OCI-LY3 (cell line): ENCODE data around the gene SLC35F2.

Source experiments
- H2AFZ ChIP-seq: fragments of 200-600, 300-600 bp; shearing (Covaris generic); 2 replicates; pipeline ENCODE4 v1.6.0; 2014; ENCODE audit warnings: antibody characterized with exemption, low read depth, low read length
- H3K27ac ChIP-seq: fragments of 200-600, 300-600 bp; sonication (generic); 2 replicates; pipeline ENCODE4 v1.5.1; 2014; ENCODE audit warnings: mild to moderate bottlenecking, low read length, moderate library complexity, mixed read lengths
- H3K27me3 ChIP-seq: fragments of 200-600, 300-600 bp; sonication (generic); 2 replicates; pipeline ENCODE4 v1.6.1; 2014; ENCODE audit warnings: low read depth, low read length, mixed read lengths
- H3K36me3 ChIP-seq: fragments of 200-600, 300-600 bp; sonication (generic); replicated peaks from 2 replicates; pipeline ENCODE3; 2014; ENCODE audit warnings: low read depth, low read length, mixed read lengths
- H3K4me1 ChIP-seq: fragments of 300-600, 200-600 bp; sonication (generic); 2 replicates; pipeline ENCODE4 v1.6.1; 2014; ENCODE audit warnings: low read length, mixed read lengths
- H3K4me2 ChIP-seq: fragments of 200-600, 300-600 bp; sonication (generic); 2 replicates; pipeline ENCODE4 v1.6.1; 2014; ENCODE audit warnings: low read length, mixed read lengths
- H3K4me3 ChIP-seq: fragments of 300-600, 200-600 bp; sonication (generic); 2 replicates; pipeline ENCODE4 v1.5.1; 2014; ENCODE audit warnings: antibody characterized with exemption, mild to moderate bottlenecking, low read length, moderate library complexity
- H3K79me2 ChIP-seq: fragments of 300-600, 200-600 bp; shearing (Covaris generic); 2 replicates; pipeline ENCODE4 v1.6.1; 2014; ENCODE audit warnings: mild to moderate bottlenecking, low read length, mixed read lengths
- H3K9ac ChIP-seq: fragments of 300-600, 200-600 bp; shearing (Covaris generic); 2 replicates; pipeline ENCODE4 v1.6.0; 2014; ENCODE audit warnings: mild to moderate bottlenecking, low read length, moderate library complexity
- H3K9me3 ChIP-seq: fragments of 200-600, 300-600 bp; shearing (Covaris generic); 2 replicates; pipeline ENCODE4 v1.6.1; 2014; ENCODE audit warnings: low read length, mixed read lengths; ENCODE audit not compliant: insufficient read depth
- H4K20me1 ChIP-seq: fragments of 200-600, 300-600 bp; sonication (generic); 2 replicates; pipeline ENCODE4 v1.6.1; 2016; ENCODE audit warnings: low read length, mixed read lengths; ENCODE audit not compliant: insufficient read depth
- EZH2phosphoT487 ChIP-seq: fragments of 200-600 bp; shearing (Covaris generic); IDR thresholded peaks from 2 replicates; pipeline ENCODE4 v1.6.1; 2018; ENCODE audit warnings: antibody characterized with exemption, mixed run types, low read depth
- TF ChIP-seq, protein P1 (sequence below): fragments of 200-600, 300-600 bp; sonication (generic); IDR thresholded peaks from 2 replicates; pipeline ENCODE4 v1.5.1; 2014; ENCODE audit warnings: antibody characterized with exemption, low read length, low read depth

The SLC35F2 gene

DNA sequence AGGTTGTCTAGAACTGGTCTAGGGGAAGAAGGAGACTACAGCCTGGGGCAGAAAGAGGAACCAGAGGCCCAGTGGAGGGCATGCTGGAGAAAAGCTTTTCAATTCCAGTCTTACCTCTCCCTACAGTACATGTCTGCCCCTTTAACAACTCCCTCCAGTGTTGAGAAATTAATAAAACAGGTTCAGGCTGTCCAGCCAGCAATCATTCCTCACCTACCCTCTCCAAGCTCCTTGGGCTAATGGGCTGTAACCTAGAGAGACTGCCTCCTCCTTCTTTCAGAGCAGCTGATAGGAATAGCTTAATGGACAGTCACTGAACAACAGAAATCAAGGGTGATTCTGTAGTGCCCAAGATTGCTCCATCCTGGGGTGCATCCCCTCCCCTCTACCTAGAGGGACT, 8.8 kb downstream of the SLC35F2 start:
- Histone ChIP-seq H4K20me1 (peaks cover 25% of the 10 kb centered on the region), H3K4me3 (no peak overlapping the region), H3K9me3 (no peaks in the 10 kb centered on the region), H3K4me2 (no peak overlapping the region), H3K36me3 (peaks cover 3% of the 10 kb centered on the region), H2AFZ (no peak overlapping the region), H3K79me2 (peaks cover 96% of the 10 kb centered on the region), H3K27me3 (no peaks in the 10 kb centered on the region), H3K4me1 (peaks cover 6% of the 10 kb centered on the region; the same call in 1 of the 2 replicates), H3K9ac (no peak overlapping the region), H3K27ac (no peak overlapping the region)
- TF ChIP-seq EZH2phosphoT487, result no peak
- TF ChIP-seq, protein P1, sequence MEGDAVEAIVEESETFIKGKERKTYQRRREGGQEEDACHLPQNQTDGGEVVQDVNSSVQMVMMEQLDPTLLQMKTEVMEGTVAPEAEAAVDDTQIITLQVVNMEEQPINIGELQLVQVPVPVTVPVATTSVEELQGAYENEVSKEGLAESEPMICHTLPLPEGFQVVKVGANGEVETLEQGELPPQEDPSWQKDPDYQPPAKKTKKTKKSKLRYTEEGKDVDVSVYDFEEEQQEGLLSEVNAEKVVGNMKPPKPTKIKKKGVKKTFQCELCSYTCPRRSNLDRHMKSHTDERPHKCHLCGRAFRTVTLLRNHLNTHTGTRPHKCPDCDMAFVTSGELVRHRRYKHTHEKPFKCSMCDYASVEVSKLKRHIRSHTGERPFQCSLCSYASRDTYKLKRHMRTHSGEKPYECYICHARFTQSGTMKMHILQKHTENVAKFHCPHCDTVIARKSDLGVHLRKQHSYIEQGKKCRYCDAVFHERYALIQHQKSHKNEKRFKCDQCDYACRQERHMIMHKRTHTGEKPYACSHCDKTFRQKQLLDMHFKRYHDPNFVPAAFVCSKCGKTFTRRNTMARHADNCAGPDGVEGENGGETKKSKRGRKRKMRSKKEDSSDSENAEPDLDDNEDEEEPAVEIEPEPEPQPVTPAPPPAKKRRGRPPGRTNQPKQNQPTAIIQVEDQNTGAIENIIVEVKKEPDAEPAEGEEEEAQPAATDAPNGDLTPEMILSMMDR, result no peak

GRCh38 chr11:107848345-107848744, 10.2 kb downstream of the SLC35F2 start:
- Histone ChIP-seq H3K4me1 (peaks cover 6% of the 10 kb centered on the region; the same call in 1 of the 2 replicates), H3K79me2 (peaks cover 92% of the 10 kb centered on the region), H3K4me2 (no peak overlapping the region), H3K9ac (no peak overlapping the region), H3K4me3 (no peak overlapping the region), H4K20me1 (peaks cover 24% of the 10 kb centered on the region), H3K27ac (no peak overlapping the region), H3K9me3 (no peaks in the 10 kb centered on the region), H3K27me3 (no peaks in the 10 kb centered on the region), H2AFZ (no peak overlapping the region), H3K36me3 (peaks cover 3% of the 10 kb centered on the region)
- TF ChIP-seq EZH2phosphoT487, result no peak
- TF ChIP-seq, protein P1, result no peak

DNA sequence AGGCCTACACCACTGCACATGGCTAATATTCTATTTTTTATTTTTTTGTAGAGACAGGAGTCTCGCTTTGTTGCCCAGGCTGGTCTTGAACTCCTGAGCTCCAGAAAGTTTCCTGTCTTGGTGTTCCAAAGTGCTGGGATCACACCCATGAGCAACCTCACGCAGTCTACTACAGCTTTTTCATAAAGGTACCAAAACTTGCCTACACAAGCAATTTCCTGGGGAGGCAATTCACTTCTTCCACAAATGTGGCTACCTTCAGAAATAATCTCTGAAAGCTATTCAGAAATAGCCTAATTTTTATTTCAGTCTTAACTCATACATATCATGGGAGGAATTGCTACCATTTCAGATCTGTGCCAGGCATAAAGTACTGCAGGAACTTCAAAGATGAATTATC, 11.4 kb downstream of the SLC35F2 start:
- peaks cover 92% of the 10 kb centered on the region for H3K79me2 ChIP-seq

GRCh38 chr11:107844041-107844440, 14.5 kb downstream of the SLC35F2 start:
- peaks cover 94% of the 10 kb centered on the region for H3K79me2 ChIP-seq
- H2AFZ ChIP-seq, result no peak overlapping the region
- no peak overlapping the region for H3K4me2 ChIP-seq
- no peak overlapping the region for H3K4me3 ChIP-seq
- H3K4me1 ChIP-seq, result peaks cover 21% of the 10 kb centered on the region
- H3K27me3 ChIP-seq, result no peaks in the 10 kb centered on the region
- no peak overlapping the region for H3K9ac ChIP-seq
- peaks cover 3% of the 10 kb centered on the region for H3K36me3 ChIP-seq
- H3K9me3 ChIP-seq, result no peaks in the 10 kb centered on the region
- TF ChIP-seq, protein P1, result no peak
- no peak for TF ChIP-seq EZH2phosphoT487
- no peak overlapping the region for H3K27ac ChIP-seq
- peaks cover 27% of the 10 kb centered on the region for H4K20me1 ChIP-seq

More for the DNA sequence above, 11.4 kb downstream of the SLC35F2 start:
- Histone ChIP-seq H3K27me3 (no peaks in the 10 kb centered on the region), H3K27ac (no peak overlapping the region), H3K9ac (no peak overlapping the region), H3K4me1 (peaks cover 6% of the 10 kb centered on the region; the same call in 1 of the 2 replicates), H2AFZ (no peak overlapping the region), H3K4me2 (no peak overlapping the region), H3K4me3 (no peak overlapping the region), H3K9me3 (no peaks in the 10 kb centered on the region), H4K20me1 (peaks cover 24% of the 10 kb centered on the region), H3K36me3 (peaks cover 3% of the 10 kb centered on the region)
- TF ChIP-seq, protein P1, result no peak
- no peak for TF ChIP-seq EZH2phosphoT487
